GM23338 (cell line): ENCODE data around the gene RNF187. TPM values are rescaled to one million over a fixed set of nuclear protein-coding genes. Genes with fewer than 3 reads are reported as not detected.
A peak's percentile ranks its signal among the peaks of the same experiment; 100 is the strongest.

Experiments
- ATAC-seq: fragments of 200-7000 bp; cut with Tn5 transposase; 3 replicates; pipeline ENCODE4 v1.9.1; 2020
- DNase-seq: peaks from one replicate; pipeline ENCODE4 v3.0.0-alpha.2; 2015; ENCODE audit warnings: low spot score
- H2AFZ ChIP-seq: fragments of 200-600 bp; sonication (generic); 2 replicates; pipeline ENCODE4 v1.8.0; 2016; ENCODE audit warnings: antibody characterized with exemption, mild to moderate bottlenecking, moderate library complexity
- H3F3A ChIP-seq: fragments of 200-600 bp; sonication (generic); replicated peaks from 2 replicates; pipeline ENCODE4 v1.8.0; 2017; ENCODE audit warnings: antibody characterized with exemption, mixed run types, low read depth
- H3K27ac ChIP-seq: fragments of 200-600 bp; sonication (generic); 2 replicates; pipeline ENCODE4 v1.6.1; 2016; ENCODE audit warnings: low read depth
- H3K27me3 ChIP-seq: fragments of 200-600 bp; sonication (generic); 2 replicates; pipeline ENCODE4 v1.8.0; 2016; ENCODE audit warnings: mild to moderate bottlenecking, mixed run types, moderate library complexity; ENCODE audit not compliant: insufficient read depth
- H3K36me3 ChIP-seq: fragments of 200-600 bp; sonication (generic); 2 replicates; pipeline ENCODE4 v1.8.0; 2016; ENCODE audit warnings: mild to moderate bottlenecking; ENCODE audit not compliant: insufficient read depth
- H3K4me1 ChIP-seq: fragments of 200-600 bp; sonication (generic); 2 replicates; pipeline ENCODE4 v1.8.0; 2016; ENCODE audit warnings: mild to moderate bottlenecking, moderate library complexity; ENCODE audit not compliant: insufficient read depth
- H3K4me2 ChIP-seq: fragments of 200-600 bp; sonication (generic); 2 replicates; pipeline ENCODE4 v1.7.1; 2017; ENCODE audit warnings: mixed run types
- H3K4me3 ChIP-seq: fragments of 200-600 bp; sonication (generic); 2 replicates; pipeline ENCODE4 v1.6.1; 2016; ENCODE audit warnings: mixed run types
- H3K79me2 ChIP-seq: fragments of 200-600 bp; sonication (generic); replicated peaks from 2 replicates; pipeline ENCODE4 v1.8.0; 2017; ENCODE audit warnings: mild to moderate bottlenecking; ENCODE audit not compliant: insufficient read depth
- H3K9me2 ChIP-seq: fragments of 200-600 bp; sonication (generic); 2 replicates; pipeline ENCODE4 v1.8.0; 2017; ENCODE audit not compliant: insufficient read depth
- H4K20me1 ChIP-seq: fragments of 200-600 bp; sonication (generic); replicated peaks from 2 replicates; pipeline ENCODE4 v1.8.0; 2017; ENCODE audit warnings: mild to moderate bottlenecking; ENCODE audit not compliant: insufficient read depth
- H3K27ac Mint-ChIP-seq: 2 replicates; pipeline ENCODE4 v1.8.0; 2020; ENCODE audit warnings: inconsistent platforms, mild to moderate bottlenecking, moderate library complexity, mixed read lengths
- H3K27me3 Mint-ChIP-seq: 3 replicates; pipeline ENCODE4 v1.8.0; 2022; ENCODE audit warnings: low read depth, mild to moderate bottlenecking, moderate library complexity, mixed read lengths, inconsistent platforms; ENCODE audit not compliant: insufficient read depth, poor library complexity
- H3K36me3 Mint-ChIP-seq: 3 replicates; pipeline ENCODE4 v1.8.0; 2021; ENCODE audit warnings: low read depth, mild to moderate bottlenecking, inconsistent platforms, moderate library complexity, mixed read lengths
- H3K4me1 Mint-ChIP-seq: 3 replicates; pipeline ENCODE4 v1.8.0; 2020; ENCODE audit warnings: mild to moderate bottlenecking, inconsistent platforms, mixed read lengths
- H3K4me3 Mint-ChIP-seq: 3 replicates; pipeline ENCODE4 v1.8.0; 2021; ENCODE audit warnings: moderate library complexity, mild to moderate bottlenecking, inconsistent platforms, mixed read lengths
- H3K9me3 Mint-ChIP-seq: 3 replicates; pipeline ENCODE4 v1.8.0; 2020; ENCODE audit warnings: moderate library complexity, mild to moderate bottlenecking, inconsistent platforms, mixed read lengths
- CREB1 ChIP-seq: fragments of 250-450 bp; sonication (Bioruptor Pico); IDR thresholded peaks from 2 replicates; pipeline ENCODE4 v1.5.0; 2020; ENCODE audit warnings: low read depth, mild to moderate bottlenecking, moderate library complexity
- EZH2phosphoT487 ChIP-seq: fragments of 200-600 bp; sonication (generic); IDR thresholded peaks from one replicate; pipeline ENCODE4 v1.8.1; 2018; ENCODE audit warnings: antibody characterized with exemption; ENCODE audit not compliant: unreplicated experiment
- NANOG ChIP-seq: IDR thresholded peaks from 2 replicates; pipeline ENCODE4 v1.6.1; 2016; ENCODE audit warnings: antibody characterized with exemption, borderline replicate concordance
- POLR2AphosphoS5 ChIP-seq: IDR thresholded peaks from 2 replicates; pipeline ENCODE4 v1.6.1; 2016; ENCODE audit warnings: antibody characterized with exemption, low read depth
- STAT1 ChIP-seq: IDR thresholded peaks from one replicate; pipeline ENCODE4 v1.6.1; 2016; ENCODE audit warnings: antibody characterized with exemption; ENCODE audit not compliant: unreplicated experiment
- ZNF114 ChIP-seq: fragments of 250-450 bp; sonication (Bioruptor Pico); IDR thresholded peaks from 2 replicates; pipeline ENCODE4 v1.5.0; 2020; ENCODE audit warnings: mild to moderate bottlenecking, moderate library complexity
- ZNF331 ChIP-seq: fragments of 250-450 bp; sonication (Bioruptor Pico); IDR thresholded peaks from 2 replicates; pipeline ENCODE4 v1.5.0; 2020; ENCODE audit warnings: low read depth, mild to moderate bottlenecking, moderate library complexity
- polyA plus RNA-seq: library from polyadenylated mRNA; unstranded; fragments of >200 nt; fragmentation: Nextera tagmentation; extraction: Ambion mirVana; gene quantifications from 2 replicates; pipeline ENCODE4 v1.2.1, GENCODE V29; 2016
- total RNA-seq: library from RNA; depleted of rRNA; stranded (reverse); fragments of >200 nt; shearing (Covaris generic); gene quantifications from 2 replicates; pipeline ENCODE4 v1.2.3, GENCODE V29; 2014
- TF ChIP-seq, protein P1 (sequence below): IDR thresholded peaks from 2 replicates; pipeline ENCODE4 v1.6.1; 2016; ENCODE audit warnings: antibody characterized with exemption
- TF ChIP-seq, protein P2 (sequence below): IDR thresholded peaks from one replicate; pipeline ENCODE4 v1.6.1; 2018; ENCODE audit warnings: antibody characterized with exemption; ENCODE audit not compliant: unreplicated experiment
- TF ChIP-seq, protein P3 (sequence below): fragments of 250-450 bp; sonication (Bioruptor Pico); IDR thresholded peaks from 2 replicates; pipeline ENCODE4 v1.5.0; 2020; ENCODE audit warnings: mild to moderate bottlenecking, moderate library complexity

RNF187 gene
- total and polyA plus RNA-seq, 2 experiments from 2014 or later = 24.8 to 55.3 TPM

DNA sequence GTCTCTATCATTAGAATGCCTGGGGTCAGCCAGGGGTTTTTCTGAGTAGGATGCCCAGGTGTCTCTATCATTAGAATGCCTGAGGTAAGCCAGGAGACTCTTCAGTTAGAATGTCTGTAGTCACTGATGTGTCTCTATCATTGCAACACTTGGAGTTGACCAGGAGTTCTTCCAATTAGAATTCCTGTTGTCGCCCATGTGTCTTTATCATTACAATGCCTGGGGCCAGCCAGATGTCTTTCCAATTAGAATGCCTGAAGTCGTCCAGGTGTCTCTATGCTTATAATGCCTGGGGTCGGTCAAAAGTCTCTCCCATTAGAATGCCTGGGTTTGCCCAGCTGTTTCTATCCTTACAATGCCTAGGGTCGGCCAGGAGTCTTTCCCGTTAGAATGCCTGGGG lies 55.8 kb downstream of the RNF187 start:
- Mint-ChIP-seq H3K4me1 (no peaks in the 10 kb centered on the region), H3K36me3 (peaks cover 9% of the 10 kb centered on the region; the same call in 2 of the 3 replicates), H3K27ac (no peak overlapping the region), H3K9me3 (peaks cover 87% of the 10 kb centered on the region), H3K4me3 (no peak overlapping the region), H3K27me3 (peaks cover 100% of the 10 kb centered on the region)
- Histone ChIP-seq H4K20me1 (no peaks in the 10 kb centered on the region), H3K9me2 (no peaks in the 10 kb centered on the region), H3K4me1 (no peaks in the 10 kb centered on the region), H2AFZ (no peak overlapping the region), H3K27ac (no peak overlapping the region), H3K36me3 (no peaks in the 10 kb centered on the region), H3K27me3 (peaks cover 100% of the 10 kb centered on the region), H3F3A (no peaks in the 10 kb centered on the region), H3K4me3 (no peak overlapping the region), H3K4me2 (no peak overlapping the region), H3K79me2 (no peaks in the 10 kb centered on the region)
- TF ChIP-seq NANOG = no peak
- no peak for TF ChIP-seq ZNF114 (CRISPR knock-in tag)
- TF ChIP-seq EZH2phosphoT487 = no peak
- ATAC-seq (no peak), DNase-seq (no peak)

DNA sequence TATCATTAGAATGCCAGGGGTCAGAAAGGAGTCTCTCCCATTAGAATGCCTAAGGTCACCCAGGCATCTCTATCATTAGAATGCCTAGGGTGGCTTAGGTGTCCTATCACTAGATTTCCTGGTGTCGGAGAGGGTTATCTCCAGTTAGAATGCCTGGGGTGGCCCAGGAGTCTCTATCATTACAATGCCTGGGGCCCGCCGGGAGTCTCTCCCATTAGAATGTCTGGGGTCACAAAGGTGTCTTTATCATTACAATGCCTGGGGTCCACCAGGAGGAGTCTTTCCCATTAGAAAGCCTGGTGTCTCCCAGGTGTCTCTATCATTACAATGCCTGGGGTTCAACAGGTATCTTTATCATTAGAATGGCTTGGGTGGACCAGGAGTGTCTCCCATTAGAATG lies 56.2 kb downstream of the RNF187 start:
- Mint-ChIP-seq H3K27ac (no peak overlapping the region), H3K27me3 (peaks cover 99% of the 10 kb centered on the region), H3K36me3 (peaks cover 5% of the 10 kb centered on the region; the same call in 2 of the 3 replicates), H3K4me3 (no peak overlapping the region), H3K9me3 (peaks cover 87% of the 10 kb centered on the region), H3K4me1 (no peaks in the 10 kb centered on the region)
- H3K4me2 ChIP-seq = no peak overlapping the region
- no peak overlapping the region for H2AFZ ChIP-seq
- no peaks in the 10 kb centered on the region for H3K79me2 ChIP-seq
- H3K4me3 ChIP-seq = no peak overlapping the region
- no peak for DNase-seq
- H3K9me2 ChIP-seq = no peaks in the 10 kb centered on the region
- H3K27ac ChIP-seq = no peak overlapping the region
- peaks cover 100% of the 10 kb centered on the region for H3K27me3 ChIP-seq
- no peaks in the 10 kb centered on the region for H3F3A ChIP-seq
- no peaks in the 10 kb centered on the region for H3K4me1 ChIP-seq
- no peaks in the 10 kb centered on the region for H3K36me3 ChIP-seq
- peak; percentile 55 for ATAC-seq
- no peaks in the 10 kb centered on the region for H4K20me1 ChIP-seq
- TF ChIP-seq, protein P1, sequence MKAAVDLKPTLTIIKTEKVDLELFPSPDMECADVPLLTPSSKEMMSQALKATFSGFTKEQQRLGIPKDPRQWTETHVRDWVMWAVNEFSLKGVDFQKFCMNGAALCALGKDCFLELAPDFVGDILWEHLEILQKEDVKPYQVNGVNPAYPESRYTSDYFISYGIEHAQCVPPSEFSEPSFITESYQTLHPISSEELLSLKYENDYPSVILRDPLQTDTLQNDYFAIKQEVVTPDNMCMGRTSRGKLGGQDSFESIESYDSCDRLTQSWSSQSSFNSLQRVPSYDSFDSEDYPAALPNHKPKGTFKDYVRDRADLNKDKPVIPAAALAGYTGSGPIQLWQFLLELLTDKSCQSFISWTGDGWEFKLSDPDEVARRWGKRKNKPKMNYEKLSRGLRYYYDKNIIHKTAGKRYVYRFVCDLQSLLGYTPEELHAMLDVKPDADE = no peak
- TF ChIP-seq CREB1 (CRISPR knock-in tag) (no peak), EZH2phosphoT487 (no peak), POLR2AphosphoS5 (no peak), ZNF114 (CRISPR knock-in tag) (no peak), ZNF331 (no peak), STAT1 (no peak)
- TF ChIP-seq, protein P2, sequence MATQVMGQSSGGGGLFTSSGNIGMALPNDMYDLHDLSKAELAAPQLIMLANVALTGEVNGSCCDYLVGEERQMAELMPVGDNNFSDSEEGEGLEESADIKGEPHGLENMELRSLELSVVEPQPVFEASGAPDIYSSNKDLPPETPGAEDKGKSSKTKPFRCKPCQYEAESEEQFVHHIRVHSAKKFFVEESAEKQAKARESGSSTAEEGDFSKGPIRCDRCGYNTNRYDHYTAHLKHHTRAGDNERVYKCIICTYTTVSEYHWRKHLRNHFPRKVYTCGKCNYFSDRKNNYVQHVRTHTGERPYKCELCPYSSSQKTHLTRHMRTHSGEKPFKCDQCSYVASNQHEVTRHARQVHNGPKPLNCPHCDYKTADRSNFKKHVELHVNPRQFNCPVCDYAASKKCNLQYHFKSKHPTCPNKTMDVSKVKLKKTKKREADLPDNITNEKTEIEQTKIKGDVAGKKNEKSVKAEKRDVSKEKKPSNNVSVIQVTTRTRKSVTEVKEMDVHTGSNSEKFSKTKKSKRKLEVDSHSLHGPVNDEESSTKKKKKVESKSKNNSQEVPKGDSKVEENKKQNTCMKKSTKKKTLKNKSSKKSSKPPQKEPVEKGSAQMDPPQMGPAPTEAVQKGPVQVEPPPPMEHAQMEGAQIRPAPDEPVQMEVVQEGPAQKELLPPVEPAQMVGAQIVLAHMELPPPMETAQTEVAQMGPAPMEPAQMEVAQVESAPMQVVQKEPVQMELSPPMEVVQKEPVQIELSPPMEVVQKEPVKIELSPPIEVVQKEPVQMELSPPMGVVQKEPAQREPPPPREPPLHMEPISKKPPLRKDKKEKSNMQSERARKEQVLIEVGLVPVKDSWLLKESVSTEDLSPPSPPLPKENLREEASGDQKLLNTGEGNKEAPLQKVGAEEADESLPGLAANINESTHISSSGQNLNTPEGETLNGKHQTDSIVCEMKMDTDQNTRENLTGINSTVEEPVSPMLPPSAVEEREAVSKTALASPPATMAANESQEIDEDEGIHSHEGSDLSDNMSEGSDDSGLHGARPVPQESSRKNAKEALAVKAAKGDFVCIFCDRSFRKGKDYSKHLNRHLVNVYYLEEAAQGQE = no peak
- TF ChIP-seq, protein P3, sequence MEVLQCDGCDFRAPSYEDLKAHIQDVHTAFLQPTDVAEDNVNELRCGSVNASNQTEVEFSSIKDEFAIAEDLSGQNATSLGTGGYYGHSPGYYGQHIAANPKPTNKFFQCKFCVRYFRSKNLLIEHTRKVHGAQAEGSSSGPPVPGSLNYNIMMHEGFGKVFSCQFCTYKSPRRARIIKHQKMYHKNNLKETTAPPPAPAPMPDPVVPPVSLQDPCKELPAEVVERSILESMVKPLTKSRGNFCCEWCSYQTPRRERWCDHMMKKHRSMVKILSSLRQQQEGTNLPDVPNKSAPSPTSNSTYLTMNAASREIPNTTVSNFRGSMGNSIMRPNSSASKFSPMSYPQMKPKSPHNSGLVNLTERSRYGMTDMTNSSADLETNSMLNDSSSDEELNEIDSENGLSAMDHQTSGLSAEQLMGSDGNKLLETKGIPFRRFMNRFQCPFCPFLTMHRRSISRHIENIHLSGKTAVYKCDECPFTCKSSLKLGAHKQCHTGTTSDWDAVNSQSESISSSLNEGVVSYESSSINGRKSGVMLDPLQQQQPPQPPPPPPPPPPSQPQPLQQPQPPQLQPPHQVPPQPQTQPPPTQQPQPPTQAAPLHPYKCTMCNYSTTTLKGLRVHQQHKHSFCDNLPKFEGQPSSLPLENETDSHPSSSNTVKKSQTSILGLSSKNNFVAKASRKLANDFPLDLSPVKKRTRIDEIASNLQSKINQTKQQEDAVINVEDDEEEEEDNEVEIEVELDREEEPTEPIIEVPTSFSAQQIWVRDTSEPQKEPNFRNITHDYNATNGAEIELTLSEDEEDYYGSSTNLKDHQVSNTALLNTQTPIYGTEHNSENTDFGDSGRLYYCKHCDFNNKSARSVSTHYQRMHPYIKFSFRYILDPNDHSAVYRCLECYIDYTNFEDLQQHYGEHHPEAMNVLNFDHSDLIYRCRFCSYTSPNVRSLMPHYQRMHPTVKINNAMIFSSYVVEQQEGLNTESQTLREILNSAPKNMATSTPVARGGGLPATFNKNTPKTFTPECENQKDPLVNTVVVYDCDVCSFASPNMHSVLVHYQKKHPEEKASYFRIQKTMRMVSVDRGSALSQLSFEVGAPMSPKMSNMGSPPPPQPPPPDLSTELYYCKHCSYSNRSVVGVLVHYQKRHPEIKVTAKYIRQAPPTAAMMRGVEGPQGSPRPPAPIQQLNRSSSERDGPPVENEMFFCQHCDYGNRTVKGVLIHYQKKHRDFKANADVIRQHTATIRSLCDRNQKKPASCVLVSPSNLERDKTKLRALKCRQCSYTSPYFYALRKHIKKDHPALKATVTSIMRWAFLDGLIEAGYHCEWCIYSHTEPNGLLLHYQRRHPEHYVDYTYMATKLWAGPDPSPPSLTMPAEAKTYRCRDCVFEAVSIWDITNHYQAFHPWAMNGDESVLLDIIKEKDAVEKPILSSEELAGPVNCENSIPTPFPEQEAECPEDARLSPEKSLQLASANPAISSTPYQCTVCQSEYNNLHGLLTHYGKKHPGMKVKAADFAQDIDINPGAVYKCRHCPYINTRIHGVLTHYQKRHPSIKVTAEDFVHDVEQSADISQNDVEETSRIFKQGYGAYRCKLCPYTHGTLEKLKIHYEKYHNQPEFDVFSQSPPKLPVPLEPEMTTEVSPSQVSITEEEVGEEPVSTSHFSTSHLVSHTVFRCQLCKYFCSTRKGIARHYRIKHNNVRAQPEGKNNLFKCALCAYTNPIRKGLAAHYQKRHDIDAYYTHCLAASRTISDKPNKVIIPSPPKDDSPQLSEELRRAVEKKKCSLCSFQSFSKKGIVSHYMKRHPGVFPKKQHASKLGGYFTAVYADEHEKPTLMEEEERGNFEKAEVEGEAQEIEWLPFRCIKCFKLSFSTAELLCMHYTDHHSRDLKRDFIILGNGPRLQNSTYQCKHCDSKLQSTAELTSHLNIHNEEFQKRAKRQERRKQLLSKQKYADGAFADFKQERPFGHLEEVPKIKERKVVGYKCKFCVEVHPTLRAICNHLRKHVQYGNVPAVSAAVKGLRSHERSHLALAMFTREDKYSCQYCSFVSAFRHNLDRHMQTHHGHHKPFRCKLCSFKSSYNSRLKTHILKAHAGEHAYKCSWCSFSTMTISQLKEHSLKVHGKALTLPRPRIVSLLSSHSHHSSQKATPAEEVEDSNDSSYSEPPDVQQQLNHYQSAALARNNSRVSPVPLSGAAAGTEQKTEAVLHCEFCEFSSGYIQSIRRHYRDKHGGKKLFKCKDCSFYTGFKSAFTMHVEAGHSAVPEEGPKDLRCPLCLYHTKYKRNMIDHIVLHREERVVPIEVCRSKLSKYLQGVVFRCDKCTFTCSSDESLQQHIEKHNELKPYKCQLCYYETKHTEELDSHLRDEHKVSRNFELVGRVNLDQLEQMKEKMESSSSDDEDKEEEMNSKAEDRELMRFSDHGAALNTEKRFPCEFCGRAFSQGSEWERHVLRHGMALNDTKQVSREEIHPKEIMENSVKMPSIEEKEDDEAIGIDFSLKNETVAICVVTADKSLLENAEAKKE = no peak
